8988T (cell line): ENCODE results near the gene IFT74.

Experiments
- DNase-seq: peaks from one replicate; pipeline ENCODE4 v3.0.0; 2011

Gene IFT74

GRCh38 chr9:26955921-26956859 is at the start of gene IFT74:
IFT74 (plus strand) TSS chr9:26956412; CDS start chr9:26961968, 5,556 bp downstream.
- peak; percentile 71 for DNase-seq

GRCh38 chr9:26913138-26913668 is 43.0 kb upstream of the IFT74 start:
- no peak for DNase-seq

GRCh38 chr9:26919698-26920097 is 36.5 kb upstream of the IFT74 start:
- no peak for DNase-seq

GRCh38 chr9:26925609-26926008 is 30.6 kb upstream of the IFT74 start:
- no peak for DNase-seq

GRCh38 chr9:26928902-26929495 is 27.2 kb upstream of the IFT74 start:
- DNase-seq, result no peak

GRCh38 chr9:26935847-26936246 is 20.4 kb upstream of the IFT74 start:
- no peak for DNase-seq

- no peak for DNase-seq
Observed at GRCh38 chr9:26937816-26938371, 18.3 kb upstream of the IFT74 start.

DNA sequence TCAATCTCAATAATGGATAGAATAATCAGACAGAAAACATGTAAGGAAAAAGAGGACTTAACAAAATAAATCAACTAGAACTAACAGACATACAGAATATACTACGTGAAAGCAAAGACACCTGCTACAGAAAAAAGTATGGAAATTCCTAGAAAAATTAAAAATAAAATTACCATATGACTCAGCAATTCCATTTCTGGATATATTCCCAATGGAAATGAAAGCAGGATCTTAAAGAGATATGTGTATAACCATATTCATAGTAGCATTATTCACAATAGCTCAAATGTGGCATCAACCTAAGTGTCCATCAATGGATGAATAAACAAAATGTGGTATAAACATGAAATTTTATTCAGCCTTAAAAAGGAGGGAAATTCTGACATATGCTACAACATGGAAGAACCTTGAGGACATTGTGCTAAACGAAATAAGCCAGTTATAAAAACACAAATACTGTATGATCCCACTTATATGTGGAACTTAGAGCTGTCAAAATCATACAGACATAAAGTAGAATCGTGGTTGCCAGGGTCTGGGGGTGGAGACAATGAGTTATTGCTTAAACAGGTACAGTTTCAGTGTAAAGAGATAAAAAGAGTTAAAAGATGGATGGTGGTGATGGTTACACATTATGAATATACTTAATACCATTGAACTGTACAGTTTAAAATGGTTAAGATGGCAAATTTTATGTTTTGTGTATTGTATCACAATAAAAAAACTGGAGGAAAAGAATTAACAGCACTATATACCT is 16.1 kb upstream of the IFT74 start:
- DNase-seq, result no peak

DNA sequence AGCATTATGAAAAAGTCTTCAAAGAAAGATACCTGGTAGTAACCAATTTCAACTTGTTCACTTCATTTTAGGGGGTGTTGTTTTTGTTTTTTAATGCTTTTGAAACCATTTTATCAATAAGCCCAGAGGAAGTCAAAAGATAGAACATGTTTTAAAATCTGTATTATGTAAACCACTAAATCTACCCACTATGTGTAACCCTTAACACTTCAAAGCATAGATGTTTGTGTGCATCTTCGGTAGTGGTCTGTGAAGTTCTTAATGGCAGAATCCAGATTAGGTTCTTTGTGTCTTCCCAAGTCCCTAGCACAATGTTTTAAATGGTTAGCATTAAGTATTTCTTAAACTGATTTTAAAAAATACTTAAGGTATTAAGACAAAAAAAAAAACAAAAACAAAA is 15.4 kb upstream of the IFT74 start:
- no peak for DNase-seq

DNA sequence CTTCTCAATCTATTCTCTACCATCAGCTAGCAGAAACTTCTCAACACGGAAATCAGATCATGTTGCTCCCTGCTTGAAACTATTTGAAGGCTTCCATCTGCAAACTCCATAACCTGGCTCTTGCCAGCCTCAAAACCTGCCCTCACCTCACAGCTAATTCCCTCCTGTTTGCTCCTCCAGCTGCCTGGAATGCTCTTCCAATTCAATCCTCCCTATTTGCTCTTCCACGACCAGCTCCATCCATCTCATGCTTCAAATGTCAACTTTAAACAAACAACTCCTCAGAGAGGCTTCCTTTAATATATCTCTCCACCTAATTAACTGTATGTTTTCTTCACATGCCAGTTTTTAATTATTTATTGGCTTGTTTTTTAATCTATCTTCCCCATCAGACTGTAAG is 10.6 kb upstream of the IFT74 start:
- no peak for DNase-seq

DNA sequence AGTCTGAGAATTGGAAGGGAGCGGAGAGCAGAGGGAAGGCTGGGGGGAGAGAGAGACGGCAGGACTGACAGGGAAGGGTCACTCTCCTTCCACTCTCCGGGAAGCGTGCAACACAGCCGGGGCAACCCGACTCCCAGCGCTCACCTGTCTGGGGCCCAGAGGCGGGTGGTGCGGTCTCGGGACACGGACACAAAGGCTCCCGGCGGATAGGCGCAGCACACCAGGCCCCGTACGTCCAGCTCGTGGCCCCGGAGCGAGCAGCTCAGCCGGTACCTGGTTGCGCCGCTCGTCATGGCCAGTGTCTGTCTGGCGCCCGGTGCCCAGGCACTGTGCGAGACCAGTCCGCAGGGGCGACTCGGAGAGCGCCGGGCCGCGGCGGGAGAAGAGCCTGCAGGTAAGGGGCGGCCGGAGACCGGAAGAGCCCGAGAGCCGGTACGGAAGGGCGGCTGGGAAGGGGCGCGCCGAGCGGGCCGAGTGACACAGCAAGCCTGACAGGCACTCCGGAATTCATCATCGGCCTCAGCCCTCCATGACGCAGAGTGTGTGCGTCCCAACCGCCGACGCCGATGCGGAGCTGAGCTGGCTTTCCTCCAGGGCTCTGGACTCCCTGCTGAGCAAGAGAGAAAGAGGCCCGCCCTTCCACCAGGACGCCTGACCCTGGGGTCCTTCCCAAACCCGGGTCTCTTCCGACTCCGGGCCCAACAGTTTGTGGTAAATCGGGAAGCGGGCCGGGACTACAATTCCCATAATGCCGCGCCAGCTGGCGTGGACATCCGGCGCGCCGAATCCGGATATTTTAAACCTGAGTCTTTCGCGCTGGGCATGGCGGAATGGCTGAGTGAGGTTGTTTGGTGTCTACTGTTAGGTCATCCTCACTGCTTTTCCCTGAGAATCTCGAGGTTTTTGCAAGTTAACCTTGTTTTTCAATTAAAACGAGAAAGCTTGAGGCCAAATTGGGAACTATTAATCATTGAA is 9.2 kb upstream of the IFT74 start, which contains the start of gene PLAA:
TSS of gene PLAA (minus strand) at position 490 of the 975 bp plus-strand sequence. CDS start at position 293, 197 bp downstream.
- peak; percentile 53 for DNase-seq

DNA sequence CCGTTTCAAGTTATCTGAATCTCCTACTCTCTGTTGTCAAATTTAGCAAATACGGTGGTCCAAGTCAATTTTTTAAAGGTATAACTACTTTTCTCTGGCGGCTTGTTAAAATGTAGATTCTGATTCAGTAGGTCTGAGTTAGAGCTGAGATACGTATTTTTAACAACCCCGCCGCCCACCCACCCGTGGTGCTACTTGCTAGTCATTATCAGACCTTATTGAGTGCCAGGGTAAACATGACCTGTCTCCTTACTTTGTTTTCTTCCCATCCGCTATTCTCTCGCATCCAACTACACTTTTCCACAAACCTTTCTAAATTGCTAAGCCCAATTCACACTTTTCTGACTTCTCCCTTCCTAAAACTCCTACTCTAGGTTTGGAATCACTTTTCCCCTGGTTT is 8.5 kb upstream of the IFT74 start:
- DNase-seq, result no peak

GRCh38 chr9:26949637-26950069 is 6.6 kb upstream of the IFT74 start:
- DNase-seq, result no peak

DNA sequence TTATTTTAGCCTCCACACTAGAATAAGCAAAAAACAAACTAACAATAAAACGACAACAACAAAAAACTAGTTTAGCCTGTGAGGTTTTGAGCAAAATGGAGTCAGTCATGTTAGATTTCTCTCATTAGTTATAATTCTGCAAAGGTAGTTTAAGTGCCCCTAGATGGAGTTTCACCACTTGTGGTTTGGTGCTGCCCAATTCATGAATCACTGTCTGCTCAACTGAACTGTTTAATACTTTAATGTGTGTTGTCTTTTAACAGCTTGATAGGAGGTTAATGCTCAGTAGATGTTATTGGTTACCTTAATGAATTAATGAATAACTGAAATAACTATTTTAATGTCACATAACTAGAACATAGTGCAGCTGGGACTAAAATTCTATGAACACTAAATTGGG is 5.7 kb upstream of the IFT74 start:
- no peak for DNase-seq

- DNase-seq, result no peak
Observed at GRCh38 chr9:26951794-26952193, 4.4 kb upstream of the IFT74 start.

DNA sequence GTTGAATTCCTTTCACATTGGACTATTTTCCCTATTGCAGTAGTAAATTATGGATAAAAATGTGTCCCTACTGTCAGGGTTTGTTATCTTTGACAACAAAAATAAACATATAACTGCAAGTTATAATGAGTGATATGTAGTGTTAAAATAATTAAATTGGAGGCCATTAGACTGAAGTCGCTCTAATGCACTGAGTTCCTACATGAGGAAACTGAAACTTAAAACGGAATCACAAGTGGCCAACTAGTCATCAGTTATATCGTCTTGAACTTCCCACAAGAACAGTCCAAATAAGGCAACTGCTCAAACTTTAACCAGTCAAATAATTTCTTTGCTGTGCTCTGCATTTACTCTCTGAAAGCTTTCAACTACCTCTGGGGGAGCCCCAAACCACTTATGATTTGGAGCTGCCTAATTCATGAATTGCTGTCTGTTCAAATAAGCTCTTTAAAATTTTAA is 2.1 kb upstream of the IFT74 start:
- DNase-seq, result no peak

DNA sequence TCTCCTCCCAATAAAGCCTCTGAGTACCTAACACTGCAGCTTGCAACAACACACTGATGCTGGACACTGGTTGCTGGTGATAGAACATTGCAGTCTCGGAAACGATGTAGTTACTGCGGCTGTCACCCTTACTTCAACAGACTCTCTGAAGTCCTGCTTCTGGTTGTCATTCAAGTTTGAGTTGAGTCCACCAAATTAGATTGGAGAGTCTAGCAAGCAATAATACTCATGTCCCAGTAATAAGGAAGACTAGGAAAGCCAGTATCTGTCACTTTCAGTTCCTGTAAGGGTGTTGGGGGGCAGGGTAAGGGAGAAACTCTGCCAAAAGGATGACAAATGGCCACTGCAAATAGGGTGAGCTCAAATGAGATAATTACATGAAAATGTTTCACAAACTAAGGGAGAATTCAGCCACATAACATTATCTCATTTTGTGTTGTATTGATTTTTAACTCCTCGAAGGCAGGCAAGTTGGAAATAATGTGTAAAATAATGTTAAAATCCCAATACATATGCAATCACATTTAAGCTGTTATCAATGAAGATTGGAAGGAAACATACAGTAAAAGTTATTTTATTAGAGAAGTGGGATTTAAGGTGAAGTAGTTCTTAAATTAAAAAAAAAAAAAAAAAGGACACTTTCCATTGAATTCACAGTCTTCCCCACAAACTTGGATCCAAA is 849 bp upstream of the IFT74 start:
- DNase-seq, result no peak

DNA sequence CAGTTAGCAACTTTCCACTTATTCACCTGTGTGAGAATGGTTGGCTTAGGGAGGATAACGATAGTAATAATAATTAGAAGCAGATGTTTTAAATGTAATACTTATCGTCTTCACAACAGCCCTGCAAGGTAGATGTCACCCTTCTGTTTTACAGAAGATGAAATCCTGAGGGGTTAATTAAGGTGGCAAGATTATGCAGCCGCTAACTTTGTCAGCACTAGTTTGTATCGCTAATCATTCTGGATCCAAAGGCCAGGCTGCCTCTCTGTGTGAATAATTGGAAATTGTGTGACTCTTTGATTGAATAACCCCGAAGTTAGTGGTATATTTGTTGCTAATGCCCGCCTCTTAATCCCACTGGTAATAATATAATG is 635 bp downstream of the IFT74 start:
- no peak for DNase-seq

GRCh38 chr9:26971721-26972120 is 15.5 kb downstream of the IFT74 start:
- DNase-seq, result no peak

DNA sequence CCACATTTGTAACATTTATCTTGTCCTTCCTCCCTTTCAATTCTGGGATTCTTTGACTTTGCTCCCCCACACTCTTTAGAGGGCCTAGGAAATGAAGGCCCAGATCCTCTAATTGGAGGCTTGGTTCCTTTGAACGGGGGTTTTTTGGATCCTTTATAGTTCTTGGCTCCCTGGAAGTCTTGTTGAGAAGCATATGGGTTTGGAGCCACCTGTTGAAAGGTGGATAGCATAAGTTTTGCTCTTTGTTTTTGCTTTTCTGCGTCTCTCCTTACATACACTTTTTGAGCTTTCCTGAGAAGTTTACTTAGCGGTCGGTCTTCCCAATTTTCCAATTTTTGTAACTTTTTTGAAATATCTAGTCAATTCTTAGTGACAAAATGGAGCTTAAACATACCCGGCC is 17.8 kb downstream of the IFT74 start:
- DNase-seq, result no peak

GRCh38 chr9:26974927-26975326 is 18.7 kb downstream of the IFT74 start:
- no peak for DNase-seq
